K562 (cell line): Measurements from ENCODE around the gene HTRA3. TPM values are rescaled to one million over a fixed set of nuclear protein-coding genes. Genes with fewer than 3 reads are reported as not detected.

ENCODE experiments used
- ATAC-seq: fragments of 200-7000 bp; cut with Tn5 transposase; 3 replicates; pipeline ENCODE4 v1.9.1; 2020; ENCODE audit warnings: moderate library complexity
- BruUV-seq: library from RNA; stranded (reverse); fragments of 400-500 nt; replicated peaks from 2 replicates; lab custom pipeline; 2021; lab: Mats Ljungman, UMichigan
- CTCF ChIA-PET: fragments of 300-600 bp; formaldehyde crosslinking; extraction: SDS; loops from one replicate; lab custom pipeline; 2021; ENCODE audit warnings: low intra/inter-chr PET ratio; lab: Yijun Ruan, JAX
- POLR2A ChIA-PET: fragments of 300-600, 350-650 bp; sonication (Branson Sonifier 250); formaldehyde crosslinking; extraction: SDS; loops from one replicate; lab custom pipeline; 2021; ENCODE audit warnings: antibody characterized with exemption, inconsistent platforms; lab: Yijun Ruan, JAX
- DNase-seq, 4 experiments: peaks; one replicate each; pipeline versions ENCODE4 v3.0.0 to v3.0.0-alpha.2; 2011 to 2018; ENCODE audit warnings: low spot score in 3 of 4, mixed read lengths in 3 of 4; ENCODE audit errors: extremely low read depth in 1 of 4
- FAIRE-seq: peaks from 2 replicates; lab custom pipeline; 2011; peaks lifted over from hg19 to GRCh38; lab: Jason Lieb, UNC
- H2AFZ ChIP-seq: 2 replicates; pipeline ENCODE4 v1.6.0; 2011; ENCODE audit warnings: low read depth, low read length, control low read depth, inconsistent platforms
- H3K27ac ChIP-seq: fragments of 200-600 bp; 3 replicates; pipeline ENCODE4 v1.8.0; 2011; ENCODE audit warnings: low read depth, mild to moderate bottlenecking, control low read depth, inconsistent platforms, low read length, moderate library complexity, mixed read lengths; ENCODE audit errors: extremely low read depth
- H3K27me3 ChIP-seq, 2 experiments: fragments of 300-600 bp in 1 of 2; 2 replicates in 1 of 2; 3 replicates in 1 of 2; pipeline versions ENCODE4 v1.6.0 to v1.8.0; 2011; ENCODE audit warnings: inconsistent platforms in 2 of 2, low read length in 2 of 2, mild to moderate bottlenecking in 1 of 2, mixed read lengths in 1 of 2, moderate library complexity in 1 of 2; ENCODE audit not compliant: control insufficient read depth in 2 of 2, insufficient read depth in 2 of 2
- H3K36me3 ChIP-seq: fragments of 300-600 bp; 3 replicates; pipeline ENCODE4 v1.8.0; 2011; ENCODE audit warnings: mild to moderate bottlenecking, low read length, inconsistent platforms; ENCODE audit not compliant: control insufficient read depth, insufficient read depth
- H3K4me1 ChIP-seq, 2 experiments: fragments of 200-600 bp in 1 of 2; replicated peaks in 1 of 2; 2 replicates in 1 of 2; 3 replicates in 1 of 2; pipeline versions ENCODE4 v1.5.1 to v1.8.0; 2011; ENCODE audit warnings: inconsistent platforms in 2 of 2, low read length in 2 of 2, mild to moderate bottlenecking in 1 of 2, mixed read lengths in 1 of 2, moderate library complexity in 1 of 2; ENCODE audit not compliant: control insufficient read depth in 2 of 2, insufficient read depth in 2 of 2
- H3K4me2 ChIP-seq: 2 replicates; pipeline ENCODE4 v1.6.1; 2011; ENCODE audit warnings: low read length, control low read depth, inconsistent platforms, mixed read lengths; ENCODE audit not compliant: insufficient read depth
- H3K4me3 ChIP-seq: fragments of 200-600 bp; sonication (generic), shearing (Covaris generic); 2 replicates; pipeline ENCODE4 v1.5.1; 2016; ENCODE audit warnings: control low read depth, inconsistent platforms
- H3K79me2 ChIP-seq: fragments of 200-600 bp; 3 replicates; pipeline ENCODE4 v1.8.0; 2011; ENCODE audit warnings: low read length, inconsistent platforms; ENCODE audit not compliant: control insufficient read depth, insufficient read depth
- H3K9ac ChIP-seq, 2 experiments: 2 replicates each; pipeline versions ENCODE4 v1.6.0 to v1.6.1; 2011; ENCODE audit warnings: low read depth in 2 of 2, low read length in 2 of 2, control low read depth in 1 of 2, inconsistent platforms in 1 of 2, mild to moderate bottlenecking in 1 of 2, mixed read lengths in 1 of 2; ENCODE audit not compliant: insufficient read depth in 1 of 2
- H3K9me1 ChIP-seq: one replicate; pipeline ENCODE4 v1.6.0; 2011; ENCODE audit warnings: inconsistent platforms, mild to moderate bottlenecking, low read length, moderate library complexity; ENCODE audit not compliant: control insufficient read depth, insufficient read depth
- H3K9me3 ChIP-seq: replicated peaks from 2 replicates; pipeline ENCODE4 v1.5.1; 2011; ENCODE audit warnings: low read depth, low read length, inconsistent platforms; ENCODE audit not compliant: control insufficient read depth, insufficient read depth
- H4K20me1 ChIP-seq: replicated peaks from 2 replicates; pipeline ENCODE4 v1.6.1; 2011; ENCODE audit warnings: low read length, inconsistent platforms, mixed read lengths; ENCODE audit not compliant: control insufficient read depth, insufficient read depth
- AFF4 ChIP-seq: sonication (generic); formaldehyde crosslinking; IDR thresholded peaks from 2 replicates; pipeline ENCODE4 v1.8.0; 2023; ENCODE audit warnings: mild to moderate bottlenecking, missing genetic modification reagents
- BRD4 ChIP-seq: fragments of 200-600 bp; sonication (generic); IDR thresholded peaks from 2 replicates; pipeline ENCODE4 v1.6.1; 2017; ENCODE audit warnings: inconsistent platforms
- GTF2F1 ChIP-seq: IDR thresholded peaks from 2 replicates; pipeline ENCODE4 v1.6.1; 2011; ENCODE audit warnings: low read depth, low read length, improper control_type of control experiment
- NFIC ChIP-seq: fragments of 450-650 bp; IDR thresholded peaks from 2 replicates; pipeline ENCODE4 v1.6.1; 2017; ENCODE audit warnings: mild to moderate bottlenecking, inconsistent platforms
- NUFIP1 ChIP-seq: fragments of 450-650 bp; IDR thresholded peaks from 2 replicates; pipeline ENCODE4 v1.6.1; 2018; ENCODE audit not compliant: partially characterized antibody
- POLR2AphosphoS5 ChIP-seq: IDR thresholded peaks from 2 replicates; pipeline ENCODE4 v1.6.1; 2011; ENCODE audit warnings: mild to moderate bottlenecking, low read depth, low read length, moderate library complexity; ENCODE audit not compliant: control insufficient read depth, insufficient read depth
- RNF2 ChIP-seq: sonication (generic); IDR thresholded peaks from 2 replicates; pipeline ENCODE4 v1.6.1; 2016
- SP2 ChIP-seq: IDR thresholded peaks from 2 replicates; pipeline ENCODE4 v1.6.1; 2011; ENCODE audit warnings: mild to moderate bottlenecking, low read depth, low read length, moderate library complexity; ENCODE audit not compliant: poor library complexity, severe bottlenecking; ENCODE audit errors: extremely low read depth
- ZFP91 ChIP-seq: sonication (generic); formaldehyde crosslinking; IDR thresholded peaks from 2 replicates; pipeline ENCODE4 v1.8.0; 2022; ENCODE audit warnings: mild to moderate bottlenecking, missing genetic modification reagents
- ZNF592 ChIP-seq: fragments of 450-650 bp; IDR thresholded peaks from 2 replicates; pipeline ENCODE4 v1.6.1; 2017; ENCODE audit warnings: antibody characterized with exemption, mild to moderate bottlenecking
- WGBS: fragments of 100-300 bp; shearing (Covaris generic); methylation state at CpG from one replicate; pipeline ENCODE4 v1.1.6; 2016; ENCODE audit warnings: low coverage, mixed read lengths; ENCODE audit not compliant: insufficient coverage; ENCODE audit errors: missing lambda C conversion rate; 5-methylcytosine and 5-hydroxymethylcytosine counted together
- in situ Hi-C: fragments of 300-500 bp; cut with MboI; formaldehyde crosslinking; loops from 4 replicates; pipeline ENCODE4 v1.15.0; 2018; ENCODE audit warnings: inconsistent platforms, mixed read lengths
- intact Hi-C: fragments of 100-400 bp; cut with micrococcal nuclease; formaldehyde crosslinking; loops from 2 replicates; pipeline ENCODE4 v1.14.2; 2022
- polyA plus RNA-seq, 8 experiments: library from polyadenylated mRNA; depleted of rRNA in 4 of 8; stranded (reverse) in 5 of 8; unstranded in 3 of 8; fragments of >200 nt; fragmentation: Nextera tagmentation in 2 of 8; fragmentation: Illumina TruSeq in 1 of 8; extraction: Ambion mirVana in 2 of 8; extraction: Trizol in 1 of 8; gene quantifications; 2 replicates each; pipeline versions ENCODE4 v1.2.1 to v1.2.3, GENCODE V29; 2011 to 2014; ENCODE audit warnings: inconsistent platforms in 1 of 8, missing spikeins in 1 of 8
- total RNA-seq, 7 experiments: library from RNA; depleted of rRNA in 6 of 7; stranded (reverse); fragments of >200 nt in 6 of 7; fragmentation: Illumina TruSeq in 2 of 7; extraction: Trizol in 2 of 7; gene quantifications; 2 replicates each; pipeline versions ENCODE4 v1.2.1 to v1.2.3, GENCODE V29; 2011 to 2021; ENCODE audit warnings: low replicate concordance in 1 of 7

The HTRA3 gene
- total and polyA plus RNA-seq, 9 of the 15 experiments (the other 6 are each of a cell fraction or from before 2014, with no cell fraction given) = 0.04 TPM; not detected in 8

GRCh38 chr4:8346838-8347605 is 77.5 kb downstream of the HTRA3 start:
- H3K36me3 ChIP-seq = no peaks in the 10 kb centered on the region
- peaks cover 0 to 65% of the 10 kb centered on the region in 2 experiments; a peak in 3 of 5 replicates for H3K27me3 ChIP-seq
- H3K9ac ChIP-seq = no peak overlapping the region
- no peak for FAIRE-seq
- no peak overlapping the region for H3K4me3 ChIP-seq
- peaks cover 0 to 13% of the 10 kb centered on the region in 2 experiments; a peak in 2 of 5 replicates for H3K4me1 ChIP-seq
- intact Hi-C loops = no loop called here
- WGBS = 5% methylated on average over 10 of the region's 16 CpGs
- ChIA-PET CTCF (no interaction called here), POLR2A (no interaction called here)
- H3K4me2 ChIP-seq = no peak overlapping the region
- no TSS peak for BruUV-seq
- H2AFZ ChIP-seq = no peak overlapping the region
- H3K79me2 ChIP-seq = no peaks in the 10 kb centered on the region
- H4K20me1 ChIP-seq = no peaks in the 10 kb centered on the region
- in situ Hi-C loops = no loop called here
- H3K27ac ChIP-seq = no peak overlapping the region
- DNase-seq = no peak
- H3K9me1 ChIP-seq = no peaks in the 10 kb centered on the region
- no peak for ATAC-seq
- H3K9me3 ChIP-seq = no peaks in the 10 kb centered on the region
- no peak for TF ChIP-seq NUFIP1
- TF ChIP-seq RNF2 = no peak
- TF ChIP-seq NFIC = no peak
- TF ChIP-seq AFF4 (CRISPR knock-in tag) = no peak
- TF ChIP-seq ZNF592 = no peak
- TF ChIP-seq GTF2F1 = no peak
- no peak for TF ChIP-seq POLR2AphosphoS5
- no peak for TF ChIP-seq BRD4
- no peak for TF ChIP-seq SP2
- no peak for TF ChIP-seq ZFP91 (CRISPR knock-in tag)
